Smooth muscle cell (in vitro differentiated cells): ENCODE measurements around the gene CHMP6. TPM values are rescaled to one million over a fixed set of nuclear protein-coding genes. Genes with fewer than 3 reads are reported as not detected.

ENCODE experiments used
- DNase-seq: peaks from one replicate; lab custom pipeline; 2025; ENCODE audit not compliant: unreplicated experiment; lab: John Stamatoyannopoulos, UW
- H2AFZ ChIP-seq: fragments of 200-600 bp; sonication (generic); 2 replicates; pipeline ENCODE4 v1.6.0; 2016; ENCODE audit warnings: antibody characterized with exemption, low read depth, mild to moderate bottlenecking
- H3F3A ChIP-seq: fragments of 200-600 bp; sonication (generic); 2 replicates; pipeline ENCODE4 v1.6.0; 2017; ENCODE audit warnings: antibody characterized with exemption, low read depth
- H3K27ac ChIP-seq: fragments of 200-600 bp; sonication (generic); 2 replicates; pipeline ENCODE4 v1.5.1; 2016; ENCODE audit warnings: low read depth, mild to moderate bottlenecking
- H3K27me3 ChIP-seq: fragments of 200-600 bp; sonication (generic); 2 replicates; pipeline ENCODE4 v1.6.1; 2016; ENCODE audit warnings: low read depth, mild to moderate bottlenecking
- H3K36me3 ChIP-seq: fragments of 200-600 bp; sonication (generic); 2 replicates; pipeline ENCODE4 v1.5.1; 2016; ENCODE audit warnings: low read depth
- H3K4me1 ChIP-seq: fragments of 200-600 bp; sonication (generic); 2 replicates; pipeline ENCODE4 v1.5.1; 2016; ENCODE audit warnings: low read depth
- H3K4me2 ChIP-seq: fragments of 200-600 bp; sonication (generic); 2 replicates; pipeline ENCODE4 v1.6.0; 2016; ENCODE audit warnings: mild to moderate bottlenecking
- H3K4me3 ChIP-seq: fragments of 200-600 bp; sonication (generic); 2 replicates; pipeline ENCODE4 v1.5.1; 2016; ENCODE audit warnings: mild to moderate bottlenecking
- H3K79me2 ChIP-seq: fragments of 200-600 bp; sonication (generic); 2 replicates; pipeline ENCODE4 v1.6.0; 2016; ENCODE audit warnings: low read depth, mild to moderate bottlenecking
- H3K9ac ChIP-seq: fragments of 200-600 bp; sonication (generic); 2 replicates; pipeline ENCODE4 v1.6.0; 2016; ENCODE audit warnings: low read depth
- H3K9me3 ChIP-seq: fragments of 200-600 bp; sonication (generic); replicated peaks from 2 replicates; pipeline ENCODE4 v1.5.1; 2016; ENCODE audit warnings: low read depth
- H4K20me1 ChIP-seq: fragments of 200-600 bp; sonication (generic); 2 replicates; pipeline ENCODE4 v1.6.0; 2016; ENCODE audit warnings: low read depth
- WGBS: methylation state at CpG from one replicate; pipeline ENCODE4 v1.1.7; 2016; ENCODE audit warnings: low lambda C conversion rate; 5-methylcytosine and 5-hydroxymethylcytosine counted together
- polyA plus RNA-seq: library from polyadenylated mRNA; unstranded; fragments of >200 nt; fragmentation: Nextera tagmentation; extraction: Ambion mirVana; gene quantifications from 2 replicates; pipeline ENCODE4 v1.2.1, GENCODE V29; 2016
- total RNA-seq: library from RNA; depleted of rRNA; stranded (reverse); fragments of >200 nt; gene quantifications from 2 replicates; pipeline ENCODE4 v1.2.3, GENCODE V29; 2014
- TF ChIP-seq, protein P1 (sequence below): fragments of 200-600 bp; sonication (generic); IDR thresholded peaks from 2 replicates; pipeline ENCODE4 v1.5.1; 2017; ENCODE audit warnings: borderline replicate concordance, mild to moderate bottlenecking, antibody characterized with exemption; ENCODE audit not compliant: insufficient read depth, poor library complexity, severe bottlenecking

The CHMP6 gene
- total and polyA plus RNA-seq, 2 experiments from 2014 or later: 5.8 to 21.5 TPM

DNA sequence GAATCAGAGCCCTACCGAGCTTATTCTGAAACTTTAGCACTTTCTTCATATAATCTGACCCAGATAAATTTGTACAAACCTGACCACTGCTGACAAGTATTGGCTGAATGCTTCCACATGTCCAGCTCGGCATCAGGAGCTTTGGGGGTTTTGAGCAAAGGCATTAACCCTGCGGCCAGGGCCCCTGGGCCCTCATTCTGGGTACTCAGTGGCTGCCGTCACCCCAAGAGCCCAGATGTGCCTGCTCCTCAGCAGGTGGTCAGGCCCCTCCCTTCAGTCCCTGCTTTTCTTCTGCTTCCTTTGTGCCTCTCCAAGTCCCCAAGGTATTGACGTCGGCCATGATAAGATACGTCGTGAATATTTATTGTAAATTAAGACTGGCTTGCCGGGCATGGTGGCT is 47.3 kb upstream of the CHMP6 start:
- no peak overlapping the region for H3K27ac ChIP-seq
- H3K36me3 ChIP-seq: peaks cover 5% of the 10 kb centered on the region
- H3K4me1 ChIP-seq: no peaks in the 10 kb centered on the region
- TF ChIP-seq, protein P1, sequence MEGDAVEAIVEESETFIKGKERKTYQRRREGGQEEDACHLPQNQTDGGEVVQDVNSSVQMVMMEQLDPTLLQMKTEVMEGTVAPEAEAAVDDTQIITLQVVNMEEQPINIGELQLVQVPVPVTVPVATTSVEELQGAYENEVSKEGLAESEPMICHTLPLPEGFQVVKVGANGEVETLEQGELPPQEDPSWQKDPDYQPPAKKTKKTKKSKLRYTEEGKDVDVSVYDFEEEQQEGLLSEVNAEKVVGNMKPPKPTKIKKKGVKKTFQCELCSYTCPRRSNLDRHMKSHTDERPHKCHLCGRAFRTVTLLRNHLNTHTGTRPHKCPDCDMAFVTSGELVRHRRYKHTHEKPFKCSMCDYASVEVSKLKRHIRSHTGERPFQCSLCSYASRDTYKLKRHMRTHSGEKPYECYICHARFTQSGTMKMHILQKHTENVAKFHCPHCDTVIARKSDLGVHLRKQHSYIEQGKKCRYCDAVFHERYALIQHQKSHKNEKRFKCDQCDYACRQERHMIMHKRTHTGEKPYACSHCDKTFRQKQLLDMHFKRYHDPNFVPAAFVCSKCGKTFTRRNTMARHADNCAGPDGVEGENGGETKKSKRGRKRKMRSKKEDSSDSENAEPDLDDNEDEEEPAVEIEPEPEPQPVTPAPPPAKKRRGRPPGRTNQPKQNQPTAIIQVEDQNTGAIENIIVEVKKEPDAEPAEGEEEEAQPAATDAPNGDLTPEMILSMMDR: no peak
- no peaks in the 10 kb centered on the region for H4K20me1 ChIP-seq
- no peak overlapping the region for H3K4me3 ChIP-seq
- H2AFZ ChIP-seq: no peak overlapping the region
- H3K27me3 ChIP-seq: no peaks in the 10 kb centered on the region
- no peak overlapping the region for H3K4me2 ChIP-seq
- no peaks in the 10 kb centered on the region for H3K79me2 ChIP-seq
- no peak overlapping the region for H3K9ac ChIP-seq
- WGBS: 97% methylated on average over 9 of the region's 9 CpGs
- no peaks in the 10 kb centered on the region for H3F3A ChIP-seq
- no peak for DNase-seq
- no peaks in the 10 kb centered on the region for H3K9me3 ChIP-seq

DNA sequence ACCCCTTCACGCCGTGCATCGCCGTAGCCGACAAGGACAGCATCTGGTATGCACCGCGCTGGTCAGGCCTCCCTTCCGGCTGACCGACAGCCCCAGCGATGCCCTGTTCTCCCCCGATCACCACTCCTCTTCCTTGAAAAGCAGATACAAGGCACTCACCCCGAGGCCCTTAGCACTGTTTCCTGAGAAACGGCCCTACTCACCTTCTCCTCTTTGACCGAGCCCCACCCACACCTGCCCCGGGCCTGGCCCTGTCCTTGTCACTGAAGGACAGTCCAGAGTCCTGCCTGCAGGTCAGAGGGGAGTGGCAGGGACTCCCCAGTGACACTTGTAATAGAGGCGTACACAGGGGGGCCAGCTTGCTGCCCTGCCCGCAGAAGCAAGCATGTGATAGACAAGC is 45.9 kb upstream of the CHMP6 start:
- Histone ChIP-seq H3K4me3 (no peak overlapping the region), H3K36me3 (peaks cover 5% of the 10 kb centered on the region), H3K27ac (no peak overlapping the region), H3K27me3 (no peaks in the 10 kb centered on the region), H3F3A (no peaks in the 10 kb centered on the region), H3K4me1 (no peaks in the 10 kb centered on the region), H3K79me2 (no peaks in the 10 kb centered on the region), H3K9ac (no peak overlapping the region), H4K20me1 (no peaks in the 10 kb centered on the region), H3K4me2 (no peak overlapping the region), H3K9me3 (no peaks in the 10 kb centered on the region), H2AFZ (no peak overlapping the region)
- TF ChIP-seq, protein P1: no peak
- 92% methylated on average over 17 of the region's 17 CpGs for WGBS
- DNase-seq: no peak

DNA sequence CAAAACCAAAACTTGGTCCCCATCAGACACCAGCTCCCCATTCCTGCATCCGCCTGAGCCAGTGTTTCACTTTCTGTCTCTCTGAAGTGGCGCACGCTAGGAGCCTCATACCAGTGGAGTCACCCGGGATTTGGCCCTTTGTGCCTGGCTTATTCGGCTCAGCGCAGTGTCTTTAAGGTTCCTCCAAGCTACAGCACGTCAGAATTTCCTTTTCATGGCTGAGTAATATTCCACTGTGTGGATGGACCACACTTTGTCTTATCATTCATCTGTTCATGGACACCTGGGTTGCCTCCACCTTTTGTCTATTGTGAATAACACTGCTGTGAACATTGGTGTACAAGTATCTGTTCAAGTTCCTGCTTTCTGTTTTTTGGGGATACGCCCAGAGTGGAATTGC is 45.2 kb upstream of the CHMP6 start:
- 97% methylated on average over 8 of the region's 8 CpGs for WGBS
- Histone ChIP-seq H3K4me3 (no peak overlapping the region), H4K20me1 (no peaks in the 10 kb centered on the region), H3K9ac (no peak overlapping the region), H3K36me3 (peaks cover 5% of the 10 kb centered on the region), H3K9me3 (no peaks in the 10 kb centered on the region), H2AFZ (no peak overlapping the region), H3K4me2 (no peak overlapping the region), H3K27me3 (no peaks in the 10 kb centered on the region), H3K4me1 (no peaks in the 10 kb centered on the region), H3K27ac (no peak overlapping the region), H3K79me2 (no peaks in the 10 kb centered on the region), H3F3A (no peaks in the 10 kb centered on the region)
- TF ChIP-seq, protein P1: no peak
- DNase-seq: no peak

DNA sequence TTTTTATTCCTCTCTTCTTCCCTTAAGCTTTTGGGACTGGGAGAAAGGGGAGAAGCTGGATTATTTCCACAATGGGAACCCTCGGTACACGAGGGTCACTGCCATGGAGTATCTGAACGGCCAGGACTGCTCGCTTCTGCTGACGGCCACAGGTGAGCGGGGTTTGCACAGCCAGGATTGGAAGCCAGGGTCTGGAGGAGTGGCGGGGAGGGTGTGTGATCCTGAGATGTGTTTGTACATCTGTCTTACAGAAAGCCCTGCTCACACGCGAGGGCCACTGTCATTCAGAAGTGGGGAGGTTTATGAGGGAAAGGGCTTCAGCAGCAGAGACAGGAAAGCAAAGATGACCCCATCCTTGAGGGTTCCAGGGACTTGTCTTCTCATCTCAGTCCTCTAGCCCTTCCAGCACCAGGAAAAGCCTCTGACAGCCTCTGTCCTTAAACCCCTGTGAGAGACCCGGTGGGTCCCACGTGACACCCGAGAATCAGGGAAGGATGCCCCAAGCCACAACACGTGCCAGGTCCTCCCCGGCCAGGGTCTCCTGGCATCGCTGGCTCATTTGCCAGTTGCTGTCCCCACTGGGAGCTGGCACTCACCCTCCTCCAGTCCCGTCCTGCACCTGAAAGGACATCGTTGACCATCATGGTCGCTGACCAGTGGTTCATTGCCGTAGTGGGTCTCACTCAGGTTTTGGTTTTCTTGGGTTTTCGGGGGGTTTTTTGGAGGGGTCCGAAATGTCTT is 44.3 kb upstream of the CHMP6 start:
- Histone ChIP-seq H3K9me3 (no peaks in the 10 kb centered on the region), H3K4me1 (no peaks in the 10 kb centered on the region), H3K4me3 (no peak overlapping the region), H3K9ac (no peak overlapping the region), H3K27me3 (no peaks in the 10 kb centered on the region), H3K36me3 (peaks cover 5% of the 10 kb centered on the region), H2AFZ (no peak overlapping the region), H3K4me2 (no peak overlapping the region), H3K79me2 (no peaks in the 10 kb centered on the region), H3F3A (no peaks in the 10 kb centered on the region), H4K20me1 (no peaks in the 10 kb centered on the region), H3K27ac (no peak overlapping the region)
- WGBS: 96% methylated on average over 21 of the region's 21 CpGs
- TF ChIP-seq, protein P1: no peak
- no peak for DNase-seq
